ENCODE results near the gene RXRB.

- no peak for TF ChIP-seq CTCF (IDR thresholded peaks at IDR 0.05)
- no peak for TF ChIP-seq POLR2A (IDR thresholded peaks at IDR 0.05)
Measured at GRCh38 chr6:33248643-33248931, 48.1 kb upstream of the RXRB start.
